Measurements from ENCODE around the gene MRPL57.

Gene MRPL57

DNA sequence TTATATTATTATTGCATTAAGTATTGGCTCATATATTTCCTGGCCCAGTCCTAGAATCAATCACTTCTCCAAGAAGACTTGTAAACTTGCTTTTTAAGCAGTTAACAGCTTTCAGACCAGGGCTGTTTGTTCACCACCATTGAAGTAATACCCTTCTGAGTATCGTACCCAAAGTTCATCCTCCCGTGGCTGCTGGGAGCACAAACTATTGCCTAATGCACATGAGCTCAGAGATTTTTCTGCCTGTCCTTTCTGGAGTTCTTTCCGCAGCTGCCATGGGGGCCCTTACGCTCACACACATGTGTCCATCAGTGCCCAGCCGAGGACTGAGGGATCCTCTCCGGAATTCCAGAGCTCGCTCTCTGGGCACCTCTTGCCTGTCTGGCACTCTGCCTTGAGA lies 51.5 kb downstream of the MRPL57 start:
- POLR2A ChIA-PET (ENCODE audit: low non-redundant PET): no interaction called here
- no peak for DNase-seq (ENCODE audit: low spot score)
- CTCF ChIA-PET: no interaction called here
- TF ChIP-seq, protein P1, sequence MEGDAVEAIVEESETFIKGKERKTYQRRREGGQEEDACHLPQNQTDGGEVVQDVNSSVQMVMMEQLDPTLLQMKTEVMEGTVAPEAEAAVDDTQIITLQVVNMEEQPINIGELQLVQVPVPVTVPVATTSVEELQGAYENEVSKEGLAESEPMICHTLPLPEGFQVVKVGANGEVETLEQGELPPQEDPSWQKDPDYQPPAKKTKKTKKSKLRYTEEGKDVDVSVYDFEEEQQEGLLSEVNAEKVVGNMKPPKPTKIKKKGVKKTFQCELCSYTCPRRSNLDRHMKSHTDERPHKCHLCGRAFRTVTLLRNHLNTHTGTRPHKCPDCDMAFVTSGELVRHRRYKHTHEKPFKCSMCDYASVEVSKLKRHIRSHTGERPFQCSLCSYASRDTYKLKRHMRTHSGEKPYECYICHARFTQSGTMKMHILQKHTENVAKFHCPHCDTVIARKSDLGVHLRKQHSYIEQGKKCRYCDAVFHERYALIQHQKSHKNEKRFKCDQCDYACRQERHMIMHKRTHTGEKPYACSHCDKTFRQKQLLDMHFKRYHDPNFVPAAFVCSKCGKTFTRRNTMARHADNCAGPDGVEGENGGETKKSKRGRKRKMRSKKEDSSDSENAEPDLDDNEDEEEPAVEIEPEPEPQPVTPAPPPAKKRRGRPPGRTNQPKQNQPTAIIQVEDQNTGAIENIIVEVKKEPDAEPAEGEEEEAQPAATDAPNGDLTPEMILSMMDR (conservative IDR thresholded peaks at IDR 0.05; ENCODE audit: low read depth): no peak
- H3K27ac ChIP-seq: no peak overlapping the region

Data from RWPE1 (cell line).